Measurements from ENCODE around the gene MMP27. TPM values are rescaled to one million over a fixed set of nuclear protein-coding genes. Genes with fewer than 3 reads are reported as not detected.

Gene MMP27
- total RNA-seq, 2 donors from 2014 or later, result 0.16 TPM; not detected in 1

- no peaks in the 10 kb centered on the region for H3K36me3 ChIP-seq
- no peaks in the 10 kb centered on the region for H3K27me3 ChIP-seq
- no peaks in the 10 kb centered on the region for H3K9me3 ChIP-seq
- intact Hi-C loops (cut with DNase I), result no loop called here
- no peak overlapping the region for H3K9ac ChIP-seq (ENCODE audit: low read depth in 2 of 2, low read length in 2 of 2)
- TF ChIP-seq CTCF (IDR thresholded peaks at IDR 0.05), result no peak
- no peaks in the 10 kb centered on the region for H3K4me1 ChIP-seq
- no peak overlapping the region for H3K4me3 ChIP-seq
- H3K27ac ChIP-seq, result no peak overlapping the region
- no peak for DNase-seq
Observed at GRCh38 chr11:102709201-102709945, 3.8 kb upstream of the MMP27 start.

GRCh38 chr11:102708654-102709053 is 3.1 kb upstream of the MMP27 start:
- intact Hi-C loops (cut with DNase I), result no loop called here
- Histone ChIP-seq H3K27me3 (no peaks in the 10 kb centered on the region), H3K4me1 (no peaks in the 10 kb centered on the region), H3K9ac (ENCODE audit: low read depth in 2 of 2, low read length in 2 of 2) (no peak overlapping the region), H3K9me3 (no peaks in the 10 kb centered on the region), H3K4me3 (no peak overlapping the region), H3K36me3 (no peaks in the 10 kb centered on the region), H3K27ac (no peak overlapping the region)
- no peak for DNase-seq
- TF ChIP-seq CTCF (IDR thresholded peaks at IDR 0.05), result no peak

GRCh38 chr11:102704841-102705240 is 728 bp downstream of the MMP27 start:
- H3K9ac ChIP-seq (ENCODE audit: low read depth in 2 of 2, low read length in 2 of 2), result no peak overlapping the region
- TF ChIP-seq CTCF (IDR thresholded peaks at IDR 0.05), result no peak
- no peak for DNase-seq
- H3K27me3 ChIP-seq, result no peaks in the 10 kb centered on the region
- H3K4me1 ChIP-seq, result no peaks in the 10 kb centered on the region
- H3K9me3 ChIP-seq, result no peaks in the 10 kb centered on the region
- H3K36me3 ChIP-seq, result no peaks in the 10 kb centered on the region
- intact Hi-C loops (cut with DNase I), result no loop called here
- no peak overlapping the region for H3K4me3 ChIP-seq
- no peak overlapping the region for H3K27ac ChIP-seq

GRCh38 chr11:102703826-102704493 is 1.6 kb downstream of the MMP27 start:
- Histone ChIP-seq H3K36me3 (no peaks in the 10 kb centered on the region), H3K27ac (no peak overlapping the region), H3K4me3 (no peak overlapping the region), H3K4me1 (no peaks in the 10 kb centered on the region), H3K9ac (ENCODE audit: low read depth in 2 of 2, low read length in 2 of 2) (no peak overlapping the region), H3K27me3 (no peaks in the 10 kb centered on the region), H3K9me3 (no peaks in the 10 kb centered on the region)
- intact Hi-C loops (cut with DNase I), result no loop called here
- TF ChIP-seq CTCF (IDR thresholded peaks at IDR 0.05), result no peak
- DNase-seq, result no peak

- intact Hi-C loops (cut with DNase I), result no loop called here
Observed at GRCh38 chr11:102695201-102695600, 10.4 kb downstream of the MMP27 start.

More at GRCh38 chr11:102695201-102695600, 10.4 kb downstream of the MMP27 start:
- Histone ChIP-seq H3K27ac (no peak overlapping the region), H3K27me3 (no peaks in the 10 kb centered on the region), H3K4me1 (no peaks in the 10 kb centered on the region), H3K36me3 (no peaks in the 10 kb centered on the region), H3K9me3 (no peaks in the 10 kb centered on the region), H3K4me3 (no peak overlapping the region), H3K9ac (ENCODE audit: low read depth in 2 of 2, low read length in 2 of 2) (no peak overlapping the region)
- no peak for TF ChIP-seq CTCF (IDR thresholded peaks at IDR 0.05)
- no peak for DNase-seq
